Brain microvascular endothelial cell (primary cell): Measurements from ENCODE around the gene POU2F1.

Source experiments
- DNase-seq: peaks from one replicate; pipeline ENCODE4 v3.0.0-alpha.2; 2020
- H3K27ac ChIP-seq: fragments of 250-450 bp; sonication (Bioruptor Pico); 2 replicates; pipeline ENCODE4 v1.5.1; 2020; ENCODE audit warnings: mild to moderate bottlenecking, moderate library complexity
- H3K27me3 ChIP-seq: fragments of 250-450 bp; sonication (Bioruptor Pico); replicated peaks from 2 replicates; pipeline ENCODE4 v1.5.1; 2020; ENCODE audit warnings: mild to moderate bottlenecking
- H3K36me3 ChIP-seq: fragments of 250-450 bp; sonication (Bioruptor Pico); replicated peaks from 2 replicates; pipeline ENCODE4 v1.5.1; 2020; ENCODE audit warnings: mild to moderate bottlenecking
- H3K4me3 ChIP-seq: 2 replicates; pipeline ENCODE4 v1.5.1; 2011; ENCODE audit warnings: low read depth, mild to moderate bottlenecking, control low read depth, low read length, moderate library complexity
- CTCF ChIP-seq: IDR thresholded peaks from 2 replicates; pipeline ENCODE4 v1.5.1; 2011; ENCODE audit warnings: low read depth, mild to moderate bottlenecking, moderate library complexity, low read length, control low read depth, inconsistent platforms; ENCODE audit errors: missing control alignments
- in situ Hi-C: cut with HindIII; loops from 2 replicates; pipeline ENCODE4 v1.10.0; 2017; ENCODE audit warnings: low sequenced_read_pairs, low pct_ligation_motif_present

Gene POU2F1

GRCh38 chr1:167190747-167191237 lies 29.9 kb upstream of the POU2F1 start:
- no peak for TF ChIP-seq CTCF
- no peaks in the 10 kb centered on the region for H3K27me3 ChIP-seq
- no peaks in the 10 kb centered on the region for H3K36me3 ChIP-seq
- in situ Hi-C loops = no loop called here
- H3K4me3 ChIP-seq = no peak overlapping the region
- H3K27ac ChIP-seq = no peak overlapping the region
- DNase-seq = no peak

GRCh38 chr1:167191958-167192357 lies 28.7 kb upstream of the POU2F1 start:
- Histone ChIP-seq H3K27me3 (no peaks in the 10 kb centered on the region), H3K27ac (no peak overlapping the region), H3K4me3 (no peak overlapping the region), H3K36me3 (no peaks in the 10 kb centered on the region)
- no peak for DNase-seq
- TF ChIP-seq CTCF = no peak
- in situ Hi-C loops = no loop called here

GRCh38 chr1:167194182-167194581 lies 26.5 kb upstream of the POU2F1 start:
- no peak for TF ChIP-seq CTCF
- no peaks in the 10 kb centered on the region for H3K27me3 ChIP-seq
- no peak for DNase-seq
- no peak overlapping the region for H3K4me3 ChIP-seq
- H3K27ac ChIP-seq = no peak overlapping the region
- no peaks in the 10 kb centered on the region for H3K36me3 ChIP-seq
- in situ Hi-C loops = no loop called here

- no peak for TF ChIP-seq CTCF
- Histone ChIP-seq H3K4me3 (no peak overlapping the region), H3K27ac (no peak overlapping the region), H3K27me3 (no peaks in the 10 kb centered on the region), H3K36me3 (no peaks in the 10 kb centered on the region)
- in situ Hi-C loops = no loop called here
- peak; percentile 18 for DNase-seq
Measured at GRCh38 chr1:167196166-167196565, 24.5 kb upstream of the POU2F1 start.

- no peak overlapping the region for H3K4me3 ChIP-seq
- in situ Hi-C loops = no loop called here
- no peaks in the 10 kb centered on the region for H3K36me3 ChIP-seq
- H3K27me3 ChIP-seq = no peaks in the 10 kb centered on the region
- no peak for DNase-seq
- no peak for TF ChIP-seq CTCF
- no peak overlapping the region for H3K27ac ChIP-seq
Measured at GRCh38 chr1:167197236-167197635, 23.4 kb upstream of the POU2F1 start.

GRCh38 chr1:167197692-167198091 lies 23.0 kb upstream of the POU2F1 start:
- no peak for DNase-seq
- TF ChIP-seq CTCF = no peak
- no peaks in the 10 kb centered on the region for H3K27me3 ChIP-seq
- H3K27ac ChIP-seq = no peak overlapping the region
- in situ Hi-C loops = no loop called here
- no peak overlapping the region for H3K4me3 ChIP-seq
- no peaks in the 10 kb centered on the region for H3K36me3 ChIP-seq
